Measurements from ENCODE around the gene MYH11. TPM values are rescaled to one million over a fixed set of nuclear protein-coding genes. Genes with fewer than 3 reads are reported as not detected.

The MYH11 gene
- total and polyA plus RNA-seq, 10 donors, result 9.6 to 135 (median 110) TPM

DNA sequence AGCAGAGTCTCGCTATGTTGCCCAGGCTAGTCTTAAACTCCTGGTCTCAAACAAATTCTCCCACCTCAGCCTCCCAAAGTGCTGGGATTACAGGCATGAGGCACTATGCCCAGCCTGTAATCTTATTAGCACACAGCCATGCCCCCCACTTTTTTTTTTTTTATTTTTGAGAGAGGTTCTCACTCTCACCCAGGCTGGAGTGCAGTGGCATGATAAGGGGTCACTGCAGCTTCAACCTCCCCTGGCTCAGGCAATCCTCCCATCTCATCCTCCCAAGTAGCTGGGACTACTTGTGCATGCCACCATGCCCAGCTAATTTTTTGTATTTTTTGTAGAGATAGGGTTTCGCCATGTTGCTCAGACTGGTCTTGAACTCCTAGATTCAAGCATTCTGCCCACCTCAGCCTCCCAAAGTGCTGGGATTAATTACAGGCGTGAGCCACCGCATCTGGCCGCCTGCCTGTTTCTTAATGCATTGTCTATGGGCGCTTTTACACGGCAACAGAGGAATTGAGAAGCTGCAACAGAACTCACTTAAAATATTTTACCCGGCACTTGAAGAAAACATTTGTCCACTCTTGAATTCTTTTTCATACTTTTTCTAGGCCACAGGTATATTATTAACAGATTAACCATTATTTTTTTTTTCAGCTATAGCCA is 40.4 kb upstream of the MYH11 start:
- TF ChIP-seq POLR2A (IDR thresholded peaks at IDR 0.05), result no peak
- TF ChIP-seq, protein P1, sequence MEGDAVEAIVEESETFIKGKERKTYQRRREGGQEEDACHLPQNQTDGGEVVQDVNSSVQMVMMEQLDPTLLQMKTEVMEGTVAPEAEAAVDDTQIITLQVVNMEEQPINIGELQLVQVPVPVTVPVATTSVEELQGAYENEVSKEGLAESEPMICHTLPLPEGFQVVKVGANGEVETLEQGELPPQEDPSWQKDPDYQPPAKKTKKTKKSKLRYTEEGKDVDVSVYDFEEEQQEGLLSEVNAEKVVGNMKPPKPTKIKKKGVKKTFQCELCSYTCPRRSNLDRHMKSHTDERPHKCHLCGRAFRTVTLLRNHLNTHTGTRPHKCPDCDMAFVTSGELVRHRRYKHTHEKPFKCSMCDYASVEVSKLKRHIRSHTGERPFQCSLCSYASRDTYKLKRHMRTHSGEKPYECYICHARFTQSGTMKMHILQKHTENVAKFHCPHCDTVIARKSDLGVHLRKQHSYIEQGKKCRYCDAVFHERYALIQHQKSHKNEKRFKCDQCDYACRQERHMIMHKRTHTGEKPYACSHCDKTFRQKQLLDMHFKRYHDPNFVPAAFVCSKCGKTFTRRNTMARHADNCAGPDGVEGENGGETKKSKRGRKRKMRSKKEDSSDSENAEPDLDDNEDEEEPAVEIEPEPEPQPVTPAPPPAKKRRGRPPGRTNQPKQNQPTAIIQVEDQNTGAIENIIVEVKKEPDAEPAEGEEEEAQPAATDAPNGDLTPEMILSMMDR (IDR thresholded peaks at IDR 0.05 in 8 of 11, conservative IDR thresholded peaks at IDR 0.05 in 3 of 11), result no peak
- no peak for TF ChIP-seq POLR2AphosphoS5 (IDR thresholded peaks at IDR 0.05)
- no peak overlapping the region for H3K27ac ChIP-seq
- no peak for DNase-seq
- intact Hi-C loops (cut with DNase I; ENCODE audit: low total_unique reads), result loop anchor here (10.0 kb wide), 1 partner anchor 58 kb away; no protein-coding TSS in a partner anchor
- no peak overlapping the region for H3K4me3 ChIP-seq
- 88 to 95% (median 92%) methylated on average over 8 of the region's 8 CpGs for WGBS, 5 donors
- peaks cover 0 to 32% (median 2%) of the 10 kb centered on the region in 6 donors for H3K4me1 ChIP-seq
- H3K9me3 ChIP-seq, result no peaks in the 10 kb centered on the region
- H3K36me3 ChIP-seq, result no peaks in the 10 kb centered on the region
- no peaks in the 10 kb centered on the region for H3K27me3 ChIP-seq (replicated peaks in 1 of 7)

DNA sequence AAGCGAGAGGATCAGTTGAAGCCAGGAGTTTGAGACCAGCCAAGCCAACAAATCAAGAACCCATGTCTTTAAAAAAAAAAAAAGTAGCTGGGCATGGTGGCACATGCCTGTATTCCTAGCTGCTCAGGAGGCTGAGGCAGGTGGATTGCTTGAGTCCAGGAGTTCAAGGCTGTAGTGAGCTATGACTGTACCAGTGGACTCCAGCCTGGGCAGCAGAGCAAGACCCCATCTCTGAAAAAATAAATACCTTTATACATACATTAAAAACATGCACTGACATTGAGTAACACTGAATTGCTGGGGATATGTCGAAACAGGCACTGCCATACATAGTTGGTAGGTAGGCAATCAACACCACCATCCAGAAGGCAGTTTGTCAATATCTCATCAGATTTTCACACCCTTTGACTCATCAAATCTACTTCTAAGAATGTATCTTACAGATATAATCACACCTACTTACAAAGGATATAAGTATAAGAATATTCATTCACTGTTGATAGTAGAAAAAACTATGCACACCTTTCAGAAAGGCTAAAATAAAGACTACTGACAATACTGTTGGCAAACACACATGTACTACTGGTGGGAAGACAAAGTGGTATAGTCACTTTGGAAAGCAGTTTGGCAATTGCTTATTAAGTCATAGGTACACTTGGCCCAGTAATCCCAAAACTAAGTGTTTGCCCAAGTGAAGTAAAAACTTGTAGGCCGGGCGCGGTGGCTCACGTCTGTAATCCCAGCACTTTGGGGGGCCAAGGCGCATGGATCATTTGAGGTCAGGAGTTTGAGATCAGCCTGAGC is 37.9 kb upstream of the MYH11 start:
- Histone ChIP-seq H3K27me3 (replicated peaks in 1 of 7) (no peaks in the 10 kb centered on the region), H3K36me3 (no peaks in the 10 kb centered on the region), H3K9me3 (no peaks in the 10 kb centered on the region), H3K27ac (no peak overlapping the region), H3K4me3 (no peak overlapping the region), H3K4me1 (peaks cover 0 to 20% (median 2%) of the 10 kb centered on the region in 6 donors)
- WGBS, 5 donors, result 89 to 95% (median 90%) methylated on average over 7 of the region's 7 CpGs
- TF ChIP-seq POLR2AphosphoS5 (IDR thresholded peaks at IDR 0.05) (no peak), POLR2A (IDR thresholded peaks at IDR 0.05) (no peak)
- TF ChIP-seq, protein P1 (IDR thresholded peaks at IDR 0.05 in 8 of 11, conservative IDR thresholded peaks at IDR 0.05 in 3 of 11), result no peak
- intact Hi-C loops (cut with DNase I; ENCODE audit: low total_unique reads), result loop anchor here (10.0 kb wide), 1 partner anchor 60 kb away; no protein-coding TSS in a partner anchor
- no peak for DNase-seq

DNA sequence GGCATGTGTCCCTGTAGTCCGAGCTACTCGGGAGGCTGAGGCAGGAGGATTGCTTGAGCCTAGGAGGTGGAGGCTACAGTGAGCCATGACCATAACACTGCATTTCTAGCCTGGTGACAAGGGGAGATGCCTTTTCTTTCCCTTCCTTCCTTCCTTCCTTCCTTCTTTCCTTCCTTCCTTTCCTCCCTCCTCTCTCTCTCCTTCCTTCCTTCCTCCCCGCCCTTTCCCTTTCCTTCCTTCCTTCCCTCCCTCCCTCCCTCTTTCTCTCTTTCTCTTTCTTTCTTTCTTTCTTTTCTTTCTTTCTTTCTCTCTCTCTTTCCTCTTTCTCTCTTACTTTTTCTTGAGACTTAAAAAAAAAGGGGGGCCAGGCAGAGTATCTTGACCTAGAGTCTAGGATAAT is 34.7 kb upstream of the MYH11 start:
- intact Hi-C loops (cut with DNase I; ENCODE audit: low total_unique reads), result loop anchor here (10.0 kb wide), 1 partner anchor 63 kb away; no protein-coding TSS in a partner anchor

More for the DNA sequence above, 34.7 kb upstream of the MYH11 start:
- TF ChIP-seq, protein P1 (IDR thresholded peaks at IDR 0.05 in 8 of 11, conservative IDR thresholded peaks at IDR 0.05 in 3 of 11), result no peak
- TF ChIP-seq POLR2AphosphoS5 (IDR thresholded peaks at IDR 0.05) (no peak), POLR2A (IDR thresholded peaks at IDR 0.05) (no peak)
- no peaks in the 10 kb centered on the region for H3K9me3 ChIP-seq
- peaks cover 13 to 24% (median 18%) of the 10 kb centered on the region in 6 donors for H3K4me1 ChIP-seq
- DNase-seq, result no peak
- no peak overlapping the region for H3K27ac ChIP-seq
- H3K36me3 ChIP-seq, result no peaks in the 10 kb centered on the region
- 81 to 98% (median 96%) methylated on average over 3 of the region's 3 CpGs for WGBS, 5 donors
- no peaks in the 10 kb centered on the region for H3K27me3 ChIP-seq (replicated peaks in 1 of 7)
- H3K4me3 ChIP-seq, result no peak overlapping the region

Data from spleen (tissue), 11 donors.